Adrenal gland (tissue), 5 donors: ENCODE results near the gene RASSF8.

Experiments used
- POLR2A ChIP-seq, 2 donors: fragments of 450-650 bp; IDR thresholded peaks; one replicate each; pipeline ENCODE4 v1.6.1; 2017; ENCODE audit warnings: antibody characterized with exemption in 2 of 2, mild to moderate bottlenecking in 2 of 2, moderate library complexity in 1 of 2
- TF ChIP-seq, protein P1 (sequence below), 6 experiments: fragments of 450-650 bp in 4 of 6; fragments of 200-600 bp in 2 of 6; sonication (generic) in 1 of 6; IDR thresholded peaks; 1 replicate in 5 of 6; 2 replicates in 1 of 6; pipeline versions ENCODE4 v1.5.1 to v1.8.0; 2016 to 2021; ENCODE audit warnings: antibody characterized with exemption in 6 of 6, mild to moderate bottlenecking in 2 of 6, moderate library complexity in 1 of 6
- donor health status: DM: no; HTN: no; CAD: no.

DNA sequence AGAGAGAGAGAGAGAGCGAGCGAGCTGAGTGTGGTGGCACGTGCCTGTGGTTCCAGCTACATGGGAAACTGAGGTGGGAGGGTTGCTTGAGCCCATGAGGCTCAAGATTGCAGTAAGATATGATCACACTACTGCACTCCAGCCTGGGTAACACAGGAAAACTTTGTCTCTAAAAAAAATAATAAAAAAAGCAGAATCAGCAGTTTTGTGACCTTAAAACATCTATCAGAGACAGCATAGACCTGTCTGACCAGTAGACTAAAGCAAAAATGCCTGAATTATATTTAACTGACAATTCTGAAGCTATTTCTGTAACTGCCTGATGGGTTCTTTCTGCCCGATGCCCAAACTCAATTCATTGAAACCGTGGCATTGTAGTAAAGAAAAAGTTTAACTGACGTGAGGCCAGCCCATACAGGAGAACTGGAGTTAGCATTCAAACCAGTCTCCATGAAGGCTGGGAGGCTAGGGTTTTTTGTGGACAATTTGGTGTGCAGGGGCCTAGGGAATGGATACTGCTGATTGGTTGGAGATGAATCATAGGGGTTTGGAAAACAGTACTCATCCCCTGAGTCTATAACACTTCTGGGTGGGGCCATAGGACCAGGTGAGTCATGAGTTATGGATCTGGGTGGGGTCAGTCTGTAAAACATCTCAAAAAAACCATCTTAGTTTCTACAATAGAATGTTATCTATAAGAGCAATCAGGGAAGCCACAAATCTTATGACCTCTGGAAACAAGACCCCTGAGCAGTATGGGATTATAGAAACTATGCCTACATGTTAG, 8.0 kb upstream of the RASSF8 start:
- TF ChIP-seq, protein P1, sequence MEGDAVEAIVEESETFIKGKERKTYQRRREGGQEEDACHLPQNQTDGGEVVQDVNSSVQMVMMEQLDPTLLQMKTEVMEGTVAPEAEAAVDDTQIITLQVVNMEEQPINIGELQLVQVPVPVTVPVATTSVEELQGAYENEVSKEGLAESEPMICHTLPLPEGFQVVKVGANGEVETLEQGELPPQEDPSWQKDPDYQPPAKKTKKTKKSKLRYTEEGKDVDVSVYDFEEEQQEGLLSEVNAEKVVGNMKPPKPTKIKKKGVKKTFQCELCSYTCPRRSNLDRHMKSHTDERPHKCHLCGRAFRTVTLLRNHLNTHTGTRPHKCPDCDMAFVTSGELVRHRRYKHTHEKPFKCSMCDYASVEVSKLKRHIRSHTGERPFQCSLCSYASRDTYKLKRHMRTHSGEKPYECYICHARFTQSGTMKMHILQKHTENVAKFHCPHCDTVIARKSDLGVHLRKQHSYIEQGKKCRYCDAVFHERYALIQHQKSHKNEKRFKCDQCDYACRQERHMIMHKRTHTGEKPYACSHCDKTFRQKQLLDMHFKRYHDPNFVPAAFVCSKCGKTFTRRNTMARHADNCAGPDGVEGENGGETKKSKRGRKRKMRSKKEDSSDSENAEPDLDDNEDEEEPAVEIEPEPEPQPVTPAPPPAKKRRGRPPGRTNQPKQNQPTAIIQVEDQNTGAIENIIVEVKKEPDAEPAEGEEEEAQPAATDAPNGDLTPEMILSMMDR (IDR thresholded peaks at IDR 0.05): no peak
- no peak for TF ChIP-seq POLR2A (IDR thresholded peaks at IDR 0.05)
